Uterus (tissue), 4 donors: ENCODE results near the gene APOL1. TPM values are rescaled to one million over a fixed set of nuclear protein-coding genes. Genes with fewer than 3 reads are reported as not detected.

Experiments used
- DNase-seq, 2 donors: peaks; one replicate each; pipeline ENCODE4 v3.0.0-alpha.2; 2019 to 2020
- H3K27ac ChIP-seq, 2 donors: fragments of 200-600 bp; sonication (generic); 1 replicate in 1 of 2; 2 replicates in 1 of 2; pipeline ENCODE4 v1.5.1; 2016 to 2018
- H3K27me3 ChIP-seq, 2 donors: fragments of 200-600 bp; sonication (generic); one replicate each; pipeline ENCODE4 v1.5.1; 2018 to 2019; ENCODE audit warnings: control low read depth in 1 of 2
- H3K36me3 ChIP-seq, 2 donors: fragments of 200-600 bp; sonication (generic); one replicate each; pipeline ENCODE4 v1.5.1; 2019; ENCODE audit warnings: control low read depth in 1 of 2
- H3K4me1 ChIP-seq, 2 donors: fragments of 200-600 bp; sonication (generic); one replicate each; pipeline ENCODE4 v1.5.1; 2018 to 2019; ENCODE audit warnings: control low read depth in 1 of 2
- H3K4me3 ChIP-seq, 2 donors: fragments of 200-600 bp; sonication (generic); 1 replicate in 1 of 2; 2 replicates in 1 of 2; pipeline ENCODE4 v1.5.1; 2018 to 2019; ENCODE audit warnings: mild to moderate bottlenecking in 1 of 2
- H3K9me3 ChIP-seq, 2 donors: fragments of 200-600 bp; sonication (generic); one replicate each; pipeline ENCODE4 v1.5.1; 2019; ENCODE audit warnings: control low read depth in 1 of 2
- CTCF ChIP-seq, 4 experiments: fragments of 200-600 bp in 2 of 4; fragments of 450-650 bp in 2 of 4; sonication (generic) in 2 of 4; IDR thresholded peaks; one replicate each; pipeline ENCODE4 v1.5.1; 2016 to 2019; ENCODE audit warnings: antibody characterized with exemption in 4 of 4, mild to moderate bottlenecking in 2 of 4, moderate library complexity in 1 of 4
- POLR2A ChIP-seq, 2 donors: fragments of 450-650 bp; IDR thresholded peaks; one replicate each; pipeline ENCODE4 v1.6.1; 2016; ENCODE audit warnings: antibody characterized with exemption in 2 of 2, mild to moderate bottlenecking in 1 of 2, moderate library complexity in 1 of 2
- intact Hi-C: fragments of 100-400 bp; cut with DNase I; formaldehyde crosslinking; loops from one replicate; pipeline ENCODE4 v1.15.1; 2023; ENCODE audit warnings: low total_unique reads
- total RNA-seq, 4 donors: library from RNA; depleted of rRNA in 3 of 4; stranded (reverse); fragments of >200 nt in 3 of 4; gene quantifications; one replicate each; pipeline versions ENCODE4 v1.1.0 to v1.2.4, GENCODE V29; 2014 to 2023
- donor health status: DM: yes; HTN: yes; CAD: no.

The APOL1 gene
- total RNA-seq, 4 donors from 2014 or later = 9.8 to 89.7 (median 19.9) TPM

- no peaks in the 10 kb centered on the region for H3K27me3 ChIP-seq
- H3K36me3 ChIP-seq = no peaks in the 10 kb centered on the region
- no peak overlapping the region for H3K27ac ChIP-seq
- no peaks in the 10 kb centered on the region for H3K4me1 ChIP-seq
- no peak overlapping the region for H3K4me3 ChIP-seq
- no peak for DNase-seq
- H3K9me3 ChIP-seq = no peaks in the 10 kb centered on the region
- intact Hi-C loops = no loop called here
- no peak for TF ChIP-seq CTCF (IDR thresholded peaks at IDR 0.05)
- no peak for TF ChIP-seq POLR2A (IDR thresholded peaks at IDR 0.05)
These were observed 40.0 kb upstream of the APOL1 start for GRCh38 chr22:36212901-36213300.

GRCh38 chr22:36213586-36213985, 39.3 kb upstream of the APOL1 start:
- Histone ChIP-seq H3K9me3 (no peaks in the 10 kb centered on the region), H3K4me1 (no peaks in the 10 kb centered on the region), H3K27me3 (no peaks in the 10 kb centered on the region), H3K4me3 (no peak overlapping the region), H3K27ac (no peak overlapping the region), H3K36me3 (no peaks in the 10 kb centered on the region)
- DNase-seq = no peak
- TF ChIP-seq CTCF (IDR thresholded peaks at IDR 0.05) (no peak), POLR2A (IDR thresholded peaks at IDR 0.05) (no peak)
- intact Hi-C loops = no loop called here

GRCh38 chr22:36215981-36216380, 37.0 kb upstream of the APOL1 start:
- intact Hi-C loops = no loop called here
- Histone ChIP-seq H3K4me3 (no peak overlapping the region), H3K36me3 (no peaks in the 10 kb centered on the region), H3K4me1 (no peaks in the 10 kb centered on the region), H3K27me3 (no peaks in the 10 kb centered on the region), H3K9me3 (no peaks in the 10 kb centered on the region), H3K27ac (no peak overlapping the region)
- DNase-seq = no peak
- no peak for TF ChIP-seq POLR2A (IDR thresholded peaks at IDR 0.05)
- no peak for TF ChIP-seq CTCF (IDR thresholded peaks at IDR 0.05)

GRCh38 chr22:36218648-36219193, 34.2 kb upstream of the APOL1 start:
- intact Hi-C loops = no loop called here
- no peaks in the 10 kb centered on the region for H3K36me3 ChIP-seq
- no peaks in the 10 kb centered on the region for H3K27me3 ChIP-seq
- no peaks in the 10 kb centered on the region for H3K9me3 ChIP-seq
- H3K4me3 ChIP-seq = no peak overlapping the region
- H3K4me1 ChIP-seq = no peaks in the 10 kb centered on the region
- no peak overlapping the region for H3K27ac ChIP-seq
- no peak for DNase-seq
- TF ChIP-seq CTCF (IDR thresholded peaks at IDR 0.05) (no peak), POLR2A (IDR thresholded peaks at IDR 0.05) (no peak)

- peak; percentile 52 to 63 for DNase-seq
- Histone ChIP-seq H3K9me3 (no peaks in the 10 kb centered on the region), H3K27me3 (no peaks in the 10 kb centered on the region), H3K4me1 (no peaks in the 10 kb centered on the region), H3K4me3 (no peak overlapping the region), H3K27ac (peak overlapping the region in 1 of 2 donors; percentile 62), H3K36me3 (no peaks in the 10 kb centered on the region)
- TF ChIP-seq CTCF (IDR thresholded peaks at IDR 0.05) (no peak), POLR2A (IDR thresholded peaks at IDR 0.05) (no peak)
- intact Hi-C loops = no loop called here
These were observed 32.4 kb upstream of the APOL1 start for GRCh38 chr22:36220451-36220921.
